DND-41 (cell line): ENCODE data around the gene SLC25A45.

Source experiments
- EZH2 ChIP-seq: IDR thresholded peaks from 3 replicates; pipeline ENCODE4 v1.6.1; 2012; ENCODE audit warnings: borderline replicate concordance, low read depth, mild to moderate bottlenecking, moderate library complexity, low read length, inconsistent platforms; ENCODE audit not compliant: severe bottlenecking
- TF ChIP-seq, protein P1 (sequence below): IDR thresholded peaks from 2 replicates; pipeline ENCODE4 v1.5.1; 2012; ENCODE audit warnings: borderline replicate concordance, low read length, moderate library complexity, mild to moderate bottlenecking; ENCODE audit not compliant: poor library complexity, severe bottlenecking; ENCODE audit errors: extremely low read depth

DNA sequence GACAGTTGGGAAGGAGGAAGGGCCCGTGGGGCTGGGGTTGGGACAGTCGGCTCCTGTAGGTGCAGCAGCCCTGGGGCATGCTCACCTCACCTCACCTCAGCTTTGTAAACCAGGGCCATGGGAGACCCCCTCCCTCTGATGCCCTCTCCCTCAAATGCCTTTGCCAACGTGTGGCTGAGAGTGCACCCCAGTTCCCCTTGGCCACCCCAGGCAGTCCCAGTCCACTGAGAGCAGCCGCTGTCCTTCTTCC, 35.9 kb upstream of the SLC25A45 start:
- TF ChIP-seq, protein P1, sequence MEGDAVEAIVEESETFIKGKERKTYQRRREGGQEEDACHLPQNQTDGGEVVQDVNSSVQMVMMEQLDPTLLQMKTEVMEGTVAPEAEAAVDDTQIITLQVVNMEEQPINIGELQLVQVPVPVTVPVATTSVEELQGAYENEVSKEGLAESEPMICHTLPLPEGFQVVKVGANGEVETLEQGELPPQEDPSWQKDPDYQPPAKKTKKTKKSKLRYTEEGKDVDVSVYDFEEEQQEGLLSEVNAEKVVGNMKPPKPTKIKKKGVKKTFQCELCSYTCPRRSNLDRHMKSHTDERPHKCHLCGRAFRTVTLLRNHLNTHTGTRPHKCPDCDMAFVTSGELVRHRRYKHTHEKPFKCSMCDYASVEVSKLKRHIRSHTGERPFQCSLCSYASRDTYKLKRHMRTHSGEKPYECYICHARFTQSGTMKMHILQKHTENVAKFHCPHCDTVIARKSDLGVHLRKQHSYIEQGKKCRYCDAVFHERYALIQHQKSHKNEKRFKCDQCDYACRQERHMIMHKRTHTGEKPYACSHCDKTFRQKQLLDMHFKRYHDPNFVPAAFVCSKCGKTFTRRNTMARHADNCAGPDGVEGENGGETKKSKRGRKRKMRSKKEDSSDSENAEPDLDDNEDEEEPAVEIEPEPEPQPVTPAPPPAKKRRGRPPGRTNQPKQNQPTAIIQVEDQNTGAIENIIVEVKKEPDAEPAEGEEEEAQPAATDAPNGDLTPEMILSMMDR = no peak
- TF ChIP-seq EZH2 = no peak
